Cardiac fibroblast (primary cell): Measurements from ENCODE around the gene RBM18.

Experiments used
- DNase-seq, 2 donors: peaks; one replicate each; pipeline versions ENCODE4 v3.0.0 to v3.0.0-alpha.2; 2010; ENCODE audit warnings: low read depth in 2 of 2
- H3K4me3 ChIP-seq, 2 donors: replicated peaks in 1 of 2; 1 replicate in 1 of 2; 2 replicates in 1 of 2; pipeline ENCODE4 v1.5.1; 2011; ENCODE audit warnings: low read depth in 2 of 2, low read length in 2 of 2, mild to moderate bottlenecking in 2 of 2, moderate library complexity in 1 of 2
- CTCF ChIP-seq: IDR thresholded peaks from one replicate; pipeline ENCODE4 v1.5.1; 2011; ENCODE audit warnings: low read depth, mild to moderate bottlenecking, low read length, inconsistent platforms

The RBM18 gene

GRCh38 chr9:122297512-122297911, 32.9 kb upstream of the RBM18 start:
- H3K4me3 ChIP-seq = no peak overlapping the region
- DNase-seq = no peak
- TF ChIP-seq CTCF = no peak

- no peak for TF ChIP-seq CTCF
- no peak for DNase-seq
- H3K4me3 ChIP-seq = no peak overlapping the region
These were observed 29.9 kb upstream of the RBM18 start for GRCh38 chr9:122294531-122294930.

- DNase-seq = no peak
- no peak for TF ChIP-seq CTCF
- H3K4me3 ChIP-seq = no peak overlapping the region
These were observed 26.8 kb upstream of the RBM18 start for GRCh38 chr9:122291458-122291857.

- no peak overlapping the region for H3K4me3 ChIP-seq
- no peak for TF ChIP-seq CTCF
- no peak for DNase-seq
These were observed 22.6 kb upstream of the RBM18 start for GRCh38 chr9:122287214-122287720.

- DNase-seq = no peak
- TF ChIP-seq CTCF = no peak
These were observed 22.1 kb upstream of the RBM18 start for GRCh38 chr9:122286764-122287163.

GRCh38 chr9:122281368-122281767, 16.7 kb upstream of the RBM18 start:
- no peak for DNase-seq
- H3K4me3 ChIP-seq = no peak overlapping the region
- TF ChIP-seq CTCF = no peak

More at GRCh38 chr9:122286764-122287163, 22.1 kb upstream of the RBM18 start:
- no peak overlapping the region for H3K4me3 ChIP-seq

- H3K4me3 ChIP-seq = no peak overlapping the region
- no peak for DNase-seq
- no peak for TF ChIP-seq CTCF
These were observed 12.8 kb upstream of the RBM18 start for GRCh38 chr9:122277285-122277897.
